Liver (tissue), 3 donors: ENCODE data around the gene MRPL55.

Experiments used
- ATF3 ChIP-seq: IDR thresholded peaks from 2 replicates; pipeline ENCODE4 v1.6.1; 2016; ENCODE audit warnings: antibody characterized with exemption
- CTCF ChIP-seq: fragments of 150-350 bp; IDR thresholded peaks from 2 replicates; pipeline ENCODE4 v1.5.1; 2017; ENCODE audit warnings: improper control_type of control experiment, low read depth, low read length; ENCODE audit not compliant: missing input control
- FOXA1 ChIP-seq: IDR thresholded peaks from 2 replicates; pipeline ENCODE4 v1.6.1; 2016; ENCODE audit warnings: antibody characterized with exemption
- GABPA ChIP-seq, 2 donors: IDR thresholded peaks in 1 of 2; conservative IDR thresholded peaks in 1 of 2; 2 replicates each; pipeline ENCODE4 v1.6.1; 2016; ENCODE audit warnings: antibody characterized with exemption in 2 of 2, mild to moderate bottlenecking in 1 of 2, moderate library complexity in 1 of 2
- JUND ChIP-seq, 2 donors: IDR thresholded peaks; 2 replicates each; pipeline ENCODE4 v1.6.1; 2016; ENCODE audit warnings: antibody characterized with exemption in 2 of 2
- MAX ChIP-seq: IDR thresholded peaks from 2 replicates; pipeline ENCODE4 v1.6.1; 2016; ENCODE audit warnings: antibody characterized with exemption
- NR2F2 ChIP-seq: IDR thresholded peaks from 2 replicates; pipeline ENCODE4 v1.6.1; 2016; ENCODE audit warnings: antibody characterized with exemption
- RAD21 ChIP-seq, 2 donors: IDR thresholded peaks; 2 replicates each; pipeline ENCODE4 v1.6.1; 2016; ENCODE audit warnings: antibody characterized with exemption in 2 of 2, mild to moderate bottlenecking in 2 of 2
- REST ChIP-seq: IDR thresholded peaks from 2 replicates; pipeline ENCODE4 v1.6.1; 2016; ENCODE audit warnings: antibody characterized with exemption, mild to moderate bottlenecking
- RXRA ChIP-seq, 2 donors: IDR thresholded peaks; 2 replicates each; pipeline ENCODE4 v1.6.1; 2017 to 2018; ENCODE audit warnings: antibody characterized with exemption in 2 of 2, mild to moderate bottlenecking in 1 of 2
- SP1 ChIP-seq: IDR thresholded peaks from 2 replicates; pipeline ENCODE4 v1.6.1; 2018; ENCODE audit warnings: antibody characterized with exemption, mild to moderate bottlenecking
- TAF1 ChIP-seq: conservative IDR thresholded peaks from 2 replicates; pipeline ENCODE4 v1.6.1; 2016; ENCODE audit warnings: antibody characterized with exemption, mild to moderate bottlenecking
- YY1 ChIP-seq: IDR thresholded peaks from 2 replicates; pipeline ENCODE4 v1.6.1; 2016; ENCODE audit warnings: antibody characterized with exemption, mild to moderate bottlenecking
- donor health status: healthy.
- donor health status: healthy.

DNA sequence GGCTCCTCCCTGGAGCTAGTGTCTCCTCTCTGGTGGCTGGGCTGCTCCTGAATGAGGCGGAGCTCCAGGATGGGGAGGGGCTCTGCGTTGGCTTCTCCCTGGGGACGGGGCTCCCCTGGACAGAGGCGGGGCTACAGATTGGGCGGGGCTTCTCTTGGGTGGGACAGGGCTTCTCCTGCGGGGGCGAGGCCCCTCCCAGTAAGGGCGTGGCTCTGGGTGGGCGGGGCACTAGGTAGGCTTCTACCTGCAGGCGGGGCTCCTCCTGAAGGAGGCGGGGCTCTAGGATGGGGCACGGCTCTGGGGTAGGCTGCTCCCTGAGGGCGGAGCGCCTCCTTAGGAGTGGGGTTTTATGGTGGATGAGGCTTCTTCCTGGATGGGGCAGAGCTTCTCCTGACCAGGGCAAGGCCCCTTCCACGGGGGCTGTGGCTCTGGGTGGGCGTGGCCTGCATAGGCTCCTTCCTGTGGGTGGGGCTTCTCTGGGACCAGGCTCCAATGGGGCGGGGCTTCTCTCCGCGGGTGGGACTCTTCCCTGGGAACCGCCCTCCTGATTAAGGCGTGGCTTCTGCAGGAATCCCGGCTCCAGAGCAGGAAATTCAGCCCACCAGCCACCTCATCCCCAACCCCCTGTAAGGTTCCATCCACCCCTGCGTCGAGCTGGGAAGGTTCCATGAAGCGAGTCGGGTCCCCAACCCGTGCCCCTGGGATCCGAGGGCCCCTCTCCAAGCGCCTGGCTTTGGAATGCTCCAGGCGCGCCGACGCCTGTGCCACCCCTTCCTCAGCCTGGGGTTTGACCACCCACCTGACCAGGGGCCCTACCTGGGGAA lies 49.3 kb downstream of the MRPL55 start:
- TF ChIP-seq CTCF, result no peak
- no peak for TF ChIP-seq RAD21 (IDR thresholded peaks at IDR 0.05)
- no peak for TF ChIP-seq FOXA1
- no peak for TF ChIP-seq TAF1
- no peak for TF ChIP-seq NR2F2
- TF ChIP-seq RXRA (IDR thresholded peaks at IDR 0.05), result no peak
- no peak for TF ChIP-seq MAX
- TF ChIP-seq YY1, result no peak
- TF ChIP-seq REST, result no peak
- no peak for TF ChIP-seq SP1
- TF ChIP-seq ATF3, result no peak
- no peak for TF ChIP-seq GABPA (IDR thresholded peaks at IDR 0.05 in 1 of 2, conservative IDR thresholded peaks at IDR 0.05 in 1 of 2)
- TF ChIP-seq JUND (IDR thresholded peaks at IDR 0.05), result no peak
